HepG2 (cell line): Measurements from ENCODE around the gene SLC25A11. TPM values are rescaled to one million over a fixed set of nuclear protein-coding genes. Genes with fewer than 3 reads are reported as not detected.
A peak's percentile ranks its signal among the peaks of the same experiment; 100 is the strongest.

Experiments
- ARNT ChIP-seq: fragments of 450-650 bp; IDR thresholded peaks from 2 replicates; pipeline ENCODE4 v1.6.1; 2017
- CEBPZ ChIP-seq: IDR thresholded peaks from 2 replicates; pipeline ENCODE4 v1.6.1; 2012; ENCODE audit warnings: low read length, improper control_type of control experiment
- IKZF4 ChIP-seq: sonication (generic); formaldehyde crosslinking; IDR thresholded peaks from 2 replicates; pipeline ENCODE4 v1.5.1; 2020; ENCODE audit warnings: borderline replicate concordance, mild to moderate bottlenecking, low read depth, missing genetic modification reagents; ENCODE audit errors: not compliant biosample characterization
- KLF15 ChIP-seq: sonication (generic); formaldehyde crosslinking; IDR thresholded peaks from 2 replicates; pipeline ENCODE4 v1.8.1; 2023; ENCODE audit warnings: borderline replicate concordance, mild to moderate bottlenecking, inconsistent platforms, missing genetic modification reagents, mixed read lengths
- MAF1 ChIP-seq: sonication (generic); formaldehyde crosslinking; IDR thresholded peaks from 2 replicates; pipeline ENCODE4 v1.5.0; 2020; ENCODE audit warnings: missing genetic modification reagents, borderline replicate concordance
- MED1 ChIP-seq: sonication (generic); formaldehyde crosslinking; IDR thresholded peaks from 2 replicates; pipeline ENCODE4 v1.4.0; 2020; ENCODE audit warnings: missing genetic modification reagents
- NKX3-1 ChIP-seq: sonication (generic); formaldehyde crosslinking; IDR thresholded peaks from 2 replicates; pipeline ENCODE4 v1.5.0; 2020; ENCODE audit warnings: missing genetic modification reagents
- PCBP1 ChIP-seq: fragments of 200-400 bp; formaldehyde crosslinking; IDR thresholded peaks from 2 replicates; pipeline ENCODE4 v1.6.1; 2017; ENCODE audit warnings: mild to moderate bottlenecking, low read depth, low read length, borderline replicate concordance
- POGZ ChIP-seq: sonication (generic); formaldehyde crosslinking; IDR thresholded peaks from 2 replicates; pipeline ENCODE4 v1.4.0; 2020; ENCODE audit warnings: mild to moderate bottlenecking, missing genetic modification reagents
- POLR2AphosphoS2 ChIP-seq: IDR thresholded peaks from 2 replicates; pipeline ENCODE4 v1.6.1; 2011; ENCODE audit warnings: low read depth, low read length, improper control_type of control experiment
- SIX1 ChIP-seq: sonication (generic); formaldehyde crosslinking; IDR thresholded peaks from 2 replicates; pipeline ENCODE4 v1.4.0; 2020; ENCODE audit warnings: missing genetic modification reagents, borderline replicate concordance
- SYNCRIP ChIP-seq: fragments of 200-400 bp; formaldehyde crosslinking; IDR thresholded peaks from 2 replicates; pipeline ENCODE4 v1.6.1; 2018; ENCODE audit warnings: mild to moderate bottlenecking, low read depth, low read length; ENCODE audit not compliant: insufficient read depth
- TAF15 ChIP-seq: fragments of 200-400 bp; formaldehyde crosslinking; IDR thresholded peaks from one replicate; pipeline ENCODE4 v1.6.1; 2018; ENCODE audit warnings: mild to moderate bottlenecking, low read depth, low read length; ENCODE audit not compliant: poor library complexity, severe bottlenecking
- TSC22D2 ChIP-seq: sonication (generic); formaldehyde crosslinking; IDR thresholded peaks from 2 replicates; pipeline ENCODE4 v1.5.1; 2020; ENCODE audit warnings: missing genetic modification reagents, mild to moderate bottlenecking, borderline replicate concordance
- ZNF138 ChIP-seq: sonication (generic); formaldehyde crosslinking; IDR thresholded peaks from 2 replicates; pipeline ENCODE4 v1.5.0; 2020; ENCODE audit warnings: mild to moderate bottlenecking, low read depth, missing genetic modification reagents
- ZNF30 ChIP-seq: sonication (generic); formaldehyde crosslinking; IDR thresholded peaks from 2 replicates; pipeline ENCODE4 v1.5.0; 2020; ENCODE audit warnings: mild to moderate bottlenecking, missing genetic modification reagents
- ZNF607 ChIP-seq: sonication (generic); formaldehyde crosslinking; IDR thresholded peaks from 2 replicates; pipeline ENCODE4 v1.5.1; 2020; ENCODE audit warnings: missing genetic modification reagents, mild to moderate bottlenecking, borderline replicate concordance
- polyA plus RNA-seq, 8 experiments: library from polyadenylated mRNA; depleted of rRNA in 3 of 8; stranded (reverse) in 7 of 8; unstranded in 1 of 8; fragments of >200 nt; fragmentation: Illumina TruSeq in 4 of 8; extraction: Trizol in 4 of 8; gene quantifications; 2 replicates each; pipeline versions ENCODE4 v1.2.1 to v1.2.3, GENCODE V29; 2011 to 2016; ENCODE audit warnings: low read depth in 4 of 8, missing spikeins in 1 of 8, mixed read lengths in 1 of 8; ENCODE audit not compliant: insufficient read depth in 1 of 8
- total RNA-seq, 5 experiments: library from RNA; depleted of rRNA; stranded (reverse); fragments of >200 nt; fragmentation: Illumina TruSeq; extraction: Trizol; gene quantifications; 2 replicates each; pipeline ENCODE4 v1.2.3, GENCODE V29; 2016; ENCODE audit warnings: low read depth in 1 of 5
- TF ChIP-seq, protein P1 (sequence below): IDR thresholded peaks from 2 replicates; pipeline ENCODE4 v1.6.1; 2016
- TF ChIP-seq, protein P2 (sequence below): sonication (generic); formaldehyde crosslinking; IDR thresholded peaks from 2 replicates; pipeline ENCODE4 v1.4.0; 2020; ENCODE audit warnings: mild to moderate bottlenecking, low read depth, missing genetic modification reagents
- TF ChIP-seq, protein P3 (sequence below): sonication (generic); formaldehyde crosslinking; IDR thresholded peaks from 2 replicates; pipeline ENCODE4 v1.8.0; 2023; ENCODE audit warnings: mild to moderate bottlenecking, missing genetic modification reagents
- TF ChIP-seq, protein P4 (sequence below): IDR thresholded peaks from 2 replicates; pipeline ENCODE4 v1.6.1; 2016; ENCODE audit warnings: missing genetic modification reagents, missing compliant biosample characterization

SLC25A11 gene
- total and polyA plus RNA-seq, 2 of the 13 experiments (the other 11 are each of a cell fraction or from before 2014, with no cell fraction given) = 35.4 to 47.2 TPM

- TF ChIP-seq POGZ (CRISPR knock-in tag) (peak; percentile 59; the same call in 1 of the 2 replicates), KLF15 (CRISPR knock-in tag) (no peak), ARNT (no peak), ZNF30 (CRISPR knock-in tag) (0 out of 2 replicates have a peak, but pooled peaks have one; percentile 76), ZNF607 (CRISPR knock-in tag) (peak; percentile 75; the same call in 1 of the 2 replicates), ZNF138 (CRISPR knock-in tag) (no peak), TSC22D2 (CRISPR knock-in tag) (no peak; the same call in 1 of the 2 replicates), MAF1 (CRISPR knock-in tag) (peak; percentile 86; the same call in 1 of the 2 replicates), POLR2AphosphoS2 (no peak; the same call in 1 of the 2 replicates), SIX1 (CRISPR knock-in tag) (peak; percentile 53; the same call in 1 of the 2 replicates), IKZF4 (CRISPR knock-in tag) (peak; percentile 62), MED1 (CRISPR knock-in tag) (peak; percentile 25; the same call in 1 of the 2 replicates), TAF15 (no peak), PCBP1 (peak; percentile 73), SYNCRIP (no peak), CEBPZ (no peak), NKX3-1 (CRISPR knock-in tag) (no peak)
- TF ChIP-seq, protein P1, sequence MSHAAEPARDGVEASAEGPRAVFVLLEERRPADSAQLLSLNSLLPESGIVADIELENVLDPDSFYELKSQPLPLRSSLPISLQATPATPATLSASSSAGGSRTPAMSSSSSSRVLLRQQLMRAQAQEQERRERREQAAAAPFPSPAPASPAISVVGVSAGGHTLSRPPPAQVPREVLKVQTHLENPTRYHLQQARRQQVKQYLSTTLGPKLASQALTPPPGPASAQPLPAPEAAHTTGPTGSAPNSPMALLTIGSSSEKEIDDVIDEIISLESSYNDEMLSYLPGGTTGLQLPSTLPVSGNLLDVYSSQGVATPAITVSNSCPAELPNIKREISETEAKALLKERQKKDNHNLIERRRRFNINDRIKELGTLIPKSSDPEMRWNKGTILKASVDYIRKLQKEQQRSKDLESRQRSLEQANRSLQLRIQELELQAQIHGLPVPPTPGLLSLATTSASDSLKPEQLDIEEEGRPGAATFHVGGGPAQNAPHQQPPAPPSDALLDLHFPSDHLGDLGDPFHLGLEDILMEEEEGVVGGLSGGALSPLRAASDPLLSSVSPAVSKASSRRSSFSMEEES (CRISPR knock-in tag) = peak; percentile 64
- TF ChIP-seq, protein P2, sequence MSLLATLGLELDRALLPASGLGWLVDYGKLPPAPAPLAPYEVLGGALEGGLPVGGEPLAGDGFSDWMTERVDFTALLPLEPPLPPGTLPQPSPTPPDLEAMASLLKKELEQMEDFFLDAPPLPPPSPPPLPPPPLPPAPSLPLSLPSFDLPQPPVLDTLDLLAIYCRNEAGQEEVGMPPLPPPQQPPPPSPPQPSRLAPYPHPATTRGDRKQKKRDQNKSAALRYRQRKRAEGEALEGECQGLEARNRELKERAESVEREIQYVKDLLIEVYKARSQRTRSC (CRISPR knock-in tag) = no peak; the same call in 1 of the 2 replicates
- TF ChIP-seq, protein P3, sequence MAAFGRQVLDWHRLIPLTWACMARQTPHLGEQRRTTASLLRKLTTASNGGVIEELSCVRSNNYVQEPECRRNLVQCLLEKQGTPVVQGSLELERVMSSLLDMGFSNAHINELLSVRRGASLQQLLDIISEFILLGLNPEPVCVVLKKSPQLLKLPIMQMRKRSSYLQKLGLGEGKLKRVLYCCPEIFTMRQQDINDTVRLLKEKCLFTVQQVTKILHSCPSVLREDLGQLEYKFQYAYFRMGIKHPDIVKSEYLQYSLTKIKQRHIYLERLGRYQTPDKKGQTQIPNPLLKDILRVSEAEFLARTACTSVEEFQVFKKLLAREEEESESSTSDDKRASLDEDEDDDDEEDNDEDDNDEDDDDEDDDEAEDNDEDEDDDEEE (CRISPR knock-in tag) = peak; percentile 87
- TF ChIP-seq, protein P4, sequence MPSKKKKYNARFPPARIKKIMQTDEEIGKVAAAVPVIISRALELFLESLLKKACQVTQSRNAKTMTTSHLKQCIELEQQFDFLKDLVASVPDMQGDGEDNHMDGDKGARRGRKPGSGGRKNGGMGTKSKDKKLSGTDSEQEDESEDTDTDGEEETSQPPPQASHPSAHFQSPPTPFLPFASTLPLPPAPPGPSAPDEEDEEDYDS (CRISPR knock-in tag) = peak; percentile 79
Measured at GRCh38 chr17:4967539-4968485, 28.0 kb upstream of the SLC25A11 start, which contains the start of gene SPAG7 (continued).
